GM21447 (cell line): ENCODE data around the gene BOLA3.
"Not testable (repeated sequence)": the region's sequence is repeated elsewhere in the genome, so short reads cannot be mapped to it uniquely, and the experiment has no call there.

Experiments used
- ATAC-seq: cut with Tn5 transposase; IDR thresholded peaks from one replicate; pipeline ENCODE4 v1.9.1; 2021; ENCODE audit not compliant: unreplicated experiment

Gene BOLA3

GRCh38 chr2:74147727-74148456 lies at the start of gene BOLA3:
BOLA3 (minus strand) TSS chr2:74147912; CDS start chr2:74147874, 38 bp downstream.
- ATAC-seq, result peak; percentile 83

- ATAC-seq, result no peak
These were observed 49.3 kb upstream of the BOLA3 start for GRCh38 chr2:74197049-74197448.

GRCh38 chr2:74194799-74195198 lies 47.1 kb upstream of the BOLA3 start:
- ATAC-seq, result no peak

- ATAC-seq, result no peak
These were observed 44.1 kb upstream of the BOLA3 start for GRCh38 chr2:74191596-74192380.

GRCh38 chr2:74188696-74189095 lies 41.0 kb upstream of the BOLA3 start:
- ATAC-seq, result no peak

GRCh38 chr2:74188018-74188601 lies 40.4 kb upstream of the BOLA3 start:
- no peak for ATAC-seq

GRCh38 chr2:74186706-74187105 lies 39.0 kb upstream of the BOLA3 start:
- not testable (repeated sequence) for ATAC-seq

- ATAC-seq, result peak; percentile 67
These were observed 38.3 kb upstream of the BOLA3 start for GRCh38 chr2:74186038-74186437.

- ATAC-seq, result no peak
These were observed 36.2 kb upstream of the BOLA3 start for GRCh38 chr2:74183878-74184277.

- ATAC-seq, result peak; percentile 31
These were observed 34.0 kb upstream of the BOLA3 start for GRCh38 chr2:74181739-74182138.

- ATAC-seq, result peak; percentile 11
These were observed 31.6 kb upstream of the BOLA3 start for GRCh38 chr2:74179063-74179865.

GRCh38 chr2:74178211-74179062 lies 30.7 kb upstream of the BOLA3 start, which contains the start of gene MOB1A:
MOB1A (minus strand) TSS chr2:74178879; CDS start chr2:74178674, 205 bp downstream.
- peak; percentile 70 for ATAC-seq

- no peak for ATAC-seq
These were observed 30.0 kb upstream of the BOLA3 start for GRCh38 chr2:74177696-74178095.

- no peak for ATAC-seq
These were observed 27.2 kb upstream of the BOLA3 start for GRCh38 chr2:74174909-74175308.

GRCh38 chr2:74168739-74169138 lies 21.0 kb upstream of the BOLA3 start:
- ATAC-seq, result no peak

- no peak for ATAC-seq
These were observed 17.0 kb upstream of the BOLA3 start for GRCh38 chr2:74164761-74165160.

GRCh38 chr2:74162951-74163350 lies 15.2 kb upstream of the BOLA3 start:
- no peak for ATAC-seq

- ATAC-seq, result no peak
These were observed 8.1 kb upstream of the BOLA3 start for GRCh38 chr2:74155830-74156229.

GRCh38 chr2:74152954-74153353 lies 5.2 kb upstream of the BOLA3 start:
- no peak for ATAC-seq
